SIG-M5 (cell line): ENCODE measurements around the gene CCDC30.
"Not testable (repeated sequence)": the region's sequence is repeated elsewhere in the genome, so short reads cannot be mapped to it uniquely, and the experiment has no call there.

Source experiments
- DNase-seq: peaks from one replicate; lab custom pipeline; 2025; lab: John Stamatoyannopoulos, UW

Gene CCDC30

DNA sequence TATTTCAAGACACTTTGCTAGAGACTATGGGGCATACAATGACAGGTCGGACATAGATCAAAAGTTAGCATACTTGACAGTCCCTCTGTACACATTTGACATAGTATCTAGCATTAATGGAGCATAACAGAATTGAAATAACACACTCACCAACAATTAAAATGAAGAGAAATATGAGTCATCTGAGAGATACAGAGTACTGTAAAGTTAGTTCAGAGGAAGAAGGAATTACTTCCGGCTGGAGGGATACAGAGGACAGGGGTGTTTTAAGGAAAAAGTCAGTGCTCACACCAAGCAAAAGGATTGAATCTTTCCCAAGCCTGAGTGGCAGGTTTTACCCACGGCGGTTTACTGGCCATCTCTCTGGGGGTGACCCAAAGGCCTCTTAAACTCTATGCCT, 9.7 kb upstream of the CCDC30 start:
- no peak for DNase-seq

DNA sequence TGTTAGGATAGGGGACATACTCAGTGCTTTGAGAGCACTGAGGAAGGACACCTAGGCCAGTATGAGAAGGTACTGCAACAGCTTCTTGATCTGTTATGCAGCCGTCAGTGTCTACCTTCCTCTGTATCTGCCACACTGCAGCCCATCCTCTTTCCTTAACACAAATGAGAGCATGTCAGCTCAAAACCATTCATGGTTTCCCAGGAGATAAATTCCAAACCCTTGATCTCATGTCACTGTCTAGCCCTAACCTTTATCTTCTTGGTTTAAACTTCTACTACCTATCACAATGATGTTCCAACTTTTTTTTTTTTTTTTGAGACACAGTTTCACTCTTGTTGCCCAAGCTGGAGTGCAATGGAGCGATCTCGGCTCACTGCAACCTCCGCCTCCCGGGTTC, 8.7 kb upstream of the CCDC30 start:
- no peak for DNase-seq

DNA sequence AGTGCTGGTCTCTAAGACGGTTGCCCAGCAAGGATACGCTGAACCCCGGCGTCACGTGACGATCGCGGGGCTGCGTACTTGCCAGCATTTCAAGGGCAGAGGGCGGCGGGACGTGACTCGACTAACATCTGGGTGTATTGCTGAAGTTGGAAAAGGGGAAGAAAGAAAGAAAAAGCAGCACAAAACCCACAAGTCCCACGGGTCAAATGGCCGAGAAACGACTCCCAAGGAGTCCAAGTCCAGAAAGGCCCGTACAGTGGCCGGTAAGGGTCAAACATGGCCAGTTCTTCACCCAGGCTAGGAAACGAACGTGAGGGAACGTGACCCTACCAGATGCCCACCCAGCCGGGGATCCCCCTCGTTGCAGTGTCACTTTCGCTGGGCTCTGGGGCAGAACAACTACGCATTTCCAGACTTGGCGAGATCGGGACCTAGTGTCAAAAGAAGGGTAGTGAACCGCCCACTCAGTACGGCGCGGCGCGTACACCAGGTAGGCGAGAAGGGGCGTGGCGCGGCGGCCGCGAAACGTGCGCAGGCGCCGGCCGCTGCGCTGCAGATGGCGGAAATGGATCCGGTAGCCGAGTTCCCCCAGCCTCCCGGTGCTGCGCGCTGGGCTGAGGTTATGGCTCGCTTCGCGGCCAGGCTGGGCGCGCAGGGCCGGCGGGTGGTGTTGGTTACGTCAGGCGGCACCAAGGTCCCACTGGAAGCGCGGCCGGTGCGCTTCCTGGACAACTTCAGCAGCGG, 6.9 kb upstream of the CCDC30 start, which contains the start of the genes PPCS and ZMYND12:
Gene PPCS, plus strand, starts transcription at position 534 of the 744 bp plus-strand sequence. Its CDS starts 23 bp downstream, at position 557.
Gene ZMYND12, minus strand, starts transcription at position 13 of the 744 bp plus-strand sequence. CDS start 25 bp downstream, outside the sequence.
- no peak for DNase-seq

DNA sequence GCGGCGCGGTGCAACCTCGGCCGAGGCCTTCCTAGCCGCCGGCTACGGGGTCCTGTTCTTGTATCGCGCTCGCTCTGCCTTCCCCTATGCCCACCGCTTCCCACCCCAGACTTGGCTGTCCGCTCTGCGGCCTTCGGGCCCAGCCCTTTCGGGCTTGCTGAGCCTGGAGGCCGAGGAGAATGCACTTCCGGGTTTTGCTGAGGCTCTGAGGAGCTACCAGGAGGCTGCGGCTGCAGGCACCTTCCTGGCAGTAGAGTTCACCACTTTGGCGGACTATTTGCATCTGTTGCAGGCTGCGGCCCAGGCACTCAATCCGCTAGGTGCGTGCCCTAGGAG, 6.4 kb upstream of the CCDC30 start:
- DNase-seq, result no peak

DNA sequence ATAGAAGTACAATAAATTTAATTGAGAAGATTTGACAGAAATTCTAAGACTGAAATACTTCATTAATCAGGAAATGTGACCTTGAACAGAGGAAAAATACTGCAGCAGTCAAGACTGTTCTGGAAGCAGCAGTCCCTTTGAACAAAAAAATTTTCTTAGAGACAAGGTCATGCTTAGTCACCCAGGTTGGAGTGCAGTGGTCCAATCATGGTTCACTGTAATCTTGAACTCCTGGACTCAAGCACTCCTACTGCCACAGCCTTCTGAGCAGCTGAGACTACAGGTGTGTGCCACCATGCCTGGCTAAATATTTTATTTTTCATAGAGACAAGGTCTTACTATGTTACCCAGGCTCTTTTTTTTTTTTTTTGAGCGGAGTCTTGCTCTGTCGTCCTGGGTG, 1.9 kb upstream of the CCDC30 start:
- no peak for DNase-seq

DNA sequence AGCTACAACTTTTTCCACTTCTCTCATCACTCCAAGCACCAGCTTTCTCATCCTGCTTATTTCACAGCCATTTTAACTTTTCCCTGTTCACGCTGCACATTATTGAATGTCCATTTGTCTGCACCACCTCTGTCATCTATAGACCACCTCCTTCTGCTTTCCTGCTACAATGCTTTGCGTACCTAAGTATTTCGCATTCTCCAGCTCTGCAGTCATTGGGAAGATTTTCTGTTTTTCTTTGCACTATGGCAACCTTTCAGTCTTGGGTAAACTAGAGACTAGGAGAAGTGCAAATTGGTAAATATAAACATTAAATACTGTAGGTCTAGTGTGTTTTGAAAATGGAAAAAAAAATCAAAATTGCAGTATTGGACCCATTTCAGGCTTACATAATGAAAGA, 835 bp downstream of the CCDC30 start:
- no peak for DNase-seq

GRCh38 chr1:42466030-42466429, 2.9 kb downstream of the CCDC30 start:
- no peak for DNase-seq

DNA sequence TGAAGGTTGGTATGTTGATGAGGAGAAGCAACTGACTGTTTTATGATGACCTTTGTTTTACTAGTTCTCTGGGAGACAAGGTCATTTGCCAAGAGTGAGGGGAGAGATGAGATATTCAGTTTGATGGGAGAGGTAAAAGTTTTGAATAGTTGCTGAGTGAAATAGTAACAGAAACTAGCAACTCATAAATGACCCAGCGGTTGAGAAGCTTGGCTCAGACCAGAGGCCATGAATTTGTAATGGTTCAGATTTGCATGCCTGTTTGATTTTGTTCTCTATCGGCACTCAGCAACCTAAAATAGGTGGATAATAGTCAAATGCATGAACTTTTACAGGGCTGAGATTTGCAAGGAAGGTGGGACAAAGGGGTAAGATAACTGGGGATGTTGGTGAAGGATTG, 6.6 kb downstream of the CCDC30 start:
- DNase-seq, result no peak

- DNase-seq, result no peak
Observed at GRCh38 chr1:42476605-42477004, 13.5 kb downstream of the CCDC30 start.

DNA sequence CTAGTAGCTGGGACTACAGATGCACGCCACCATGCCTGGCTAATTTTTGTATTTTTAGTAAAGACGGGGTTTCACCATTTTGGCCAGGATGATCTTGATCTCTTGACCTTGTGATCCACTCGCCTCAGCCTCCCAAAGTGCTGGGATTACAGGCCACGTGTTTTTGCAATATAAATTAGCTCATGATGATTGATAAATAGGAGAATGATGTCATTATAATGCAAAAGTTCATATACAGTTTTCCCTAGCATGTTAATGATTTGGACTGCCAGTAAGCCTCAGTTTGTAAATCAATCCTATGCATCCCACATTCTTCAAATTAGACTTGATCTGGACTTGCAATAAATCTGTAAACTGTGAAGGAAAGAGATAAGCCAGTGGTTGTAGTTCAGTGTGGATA, 14.3 kb downstream of the CCDC30 start:
- not testable (repeated sequence) for DNase-seq

DNA sequence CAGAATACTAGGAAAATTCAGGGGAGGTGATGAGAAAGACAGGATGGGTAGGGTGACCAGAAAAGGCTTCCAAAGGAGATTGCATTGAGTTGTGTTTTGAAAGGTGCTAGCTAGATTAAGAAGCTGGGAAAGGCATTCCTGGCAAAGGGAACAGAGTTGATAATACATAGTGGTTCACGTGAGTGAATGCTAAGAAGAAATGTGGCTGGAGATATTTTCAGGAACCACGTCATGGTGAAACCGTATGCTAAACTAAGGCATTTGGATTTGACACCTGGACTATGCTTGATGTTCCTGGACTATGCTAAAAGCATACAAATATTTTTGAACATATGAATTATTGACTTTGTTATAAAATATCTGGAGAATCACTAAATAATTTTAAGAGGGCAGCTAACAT, 14.7 kb downstream of the CCDC30 start:
- no peak for DNase-seq

- no peak for DNase-seq
Observed at GRCh38 chr1:42479621-42480020, 16.5 kb downstream of the CCDC30 start.

DNA sequence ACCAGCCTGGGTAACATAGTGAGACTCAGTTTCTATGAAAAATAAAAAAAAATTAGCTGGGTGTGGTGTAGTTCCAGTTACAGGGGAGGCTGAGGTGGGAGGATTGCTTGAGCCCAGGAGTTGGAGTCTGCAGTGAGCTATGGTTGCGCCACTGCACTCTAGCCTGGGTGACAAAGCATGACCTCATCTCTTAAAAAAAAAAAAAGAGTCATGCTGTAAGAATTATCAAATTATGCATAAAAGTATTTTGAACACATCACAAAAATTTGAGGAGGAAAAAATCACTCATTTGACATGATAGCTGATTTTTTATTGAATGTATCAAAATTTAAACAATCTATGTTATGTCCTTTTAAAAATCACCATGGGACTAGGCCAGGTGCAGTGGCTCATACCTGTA, 17.8 kb downstream of the CCDC30 start:
- DNase-seq, result no peak

GRCh38 chr1:42482635-42483153, 19.6 kb downstream of the CCDC30 start:
- no peak for DNase-seq

DNA sequence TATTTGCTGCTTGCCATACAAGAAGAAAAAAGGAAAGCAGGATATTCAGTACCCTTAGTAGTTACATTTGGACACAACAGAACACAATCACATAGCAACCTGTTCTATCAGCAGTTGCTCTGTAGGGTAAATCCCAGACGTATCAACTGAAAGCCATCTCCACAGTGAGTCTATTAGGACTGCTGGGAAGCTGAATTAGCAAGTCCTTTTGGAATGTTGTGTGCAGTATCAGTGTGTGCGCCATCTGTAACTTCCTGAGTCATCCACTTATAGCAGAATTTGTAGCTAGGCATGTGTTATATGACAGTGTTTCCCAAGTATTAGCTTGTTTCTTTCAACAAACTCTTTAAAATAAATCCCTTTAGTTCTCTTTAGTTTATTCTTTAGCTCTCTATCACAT, 21.3 kb downstream of the CCDC30 start:
- DNase-seq, result no peak

DNA sequence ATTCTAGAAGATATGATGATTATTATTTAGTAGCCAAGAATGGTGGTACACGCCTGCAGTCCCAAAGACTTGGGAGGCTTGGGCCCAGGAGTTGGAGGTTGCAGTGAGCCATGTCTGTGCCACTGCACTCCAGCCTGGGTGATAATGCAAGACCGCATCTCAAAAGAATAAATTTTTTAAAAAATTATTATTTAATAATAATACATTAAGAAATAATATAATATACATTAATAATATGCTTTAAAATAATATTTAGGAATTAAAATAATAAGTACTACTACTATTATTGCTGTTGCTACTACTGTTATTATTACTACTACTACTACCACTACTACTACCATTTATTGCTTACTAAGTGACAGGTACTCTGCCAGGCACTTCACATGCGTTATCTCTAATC, 27.2 kb downstream of the CCDC30 start:
- no peak for DNase-seq

DNA sequence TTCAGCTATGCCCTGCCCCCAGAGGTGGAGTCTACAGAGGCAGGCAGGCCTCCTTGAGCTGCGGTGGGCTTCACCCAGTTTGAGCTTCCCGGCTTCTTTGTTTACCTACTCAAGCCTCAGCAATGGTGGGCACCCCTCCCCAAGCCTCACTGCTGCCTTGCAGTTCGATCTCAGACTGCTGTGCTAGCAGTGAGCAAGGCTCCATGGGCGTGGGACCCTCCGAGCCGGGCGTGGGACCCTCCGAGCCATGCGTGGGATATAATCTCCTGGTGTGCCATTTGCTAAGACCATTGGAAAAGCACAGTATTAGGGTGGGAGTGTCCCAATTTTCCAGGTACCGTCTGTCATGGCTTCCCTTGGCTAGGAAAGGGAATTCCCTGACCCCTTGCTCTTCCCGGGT, 38.9 kb downstream of the CCDC30 start:
- DNase-seq, result not testable (repeated sequence)

GRCh38 chr1:42504535-42505128, 41.5 kb downstream of the CCDC30 start:
- DNase-seq, result no peak

DNA sequence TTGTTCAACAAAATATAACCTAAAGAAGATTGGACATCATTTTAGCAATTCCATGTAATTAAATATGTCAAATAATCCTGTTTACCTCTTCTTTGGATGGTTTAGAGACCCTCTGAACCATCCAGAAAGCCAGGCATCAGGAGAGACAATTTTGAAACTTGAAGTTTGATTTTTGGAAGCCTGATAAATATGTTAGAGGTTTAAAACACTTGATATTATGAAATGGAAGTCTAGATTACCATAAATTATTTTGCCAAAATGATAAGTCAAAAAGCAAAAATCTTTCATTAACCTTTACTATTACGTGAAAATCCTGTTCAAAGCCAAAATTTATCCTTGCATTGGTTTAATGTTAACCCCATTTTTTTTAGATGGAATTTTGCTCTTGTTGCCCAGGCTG, 43.5 kb downstream of the CCDC30 start:
- no peak for DNase-seq

- not testable (repeated sequence) for DNase-seq
Observed at GRCh38 chr1:42511581-42512155, 48.6 kb downstream of the CCDC30 start.

GRCh38 chr1:42518908-42519307, 55.8 kb downstream of the CCDC30 start:
- no peak for DNase-seq

DNA sequence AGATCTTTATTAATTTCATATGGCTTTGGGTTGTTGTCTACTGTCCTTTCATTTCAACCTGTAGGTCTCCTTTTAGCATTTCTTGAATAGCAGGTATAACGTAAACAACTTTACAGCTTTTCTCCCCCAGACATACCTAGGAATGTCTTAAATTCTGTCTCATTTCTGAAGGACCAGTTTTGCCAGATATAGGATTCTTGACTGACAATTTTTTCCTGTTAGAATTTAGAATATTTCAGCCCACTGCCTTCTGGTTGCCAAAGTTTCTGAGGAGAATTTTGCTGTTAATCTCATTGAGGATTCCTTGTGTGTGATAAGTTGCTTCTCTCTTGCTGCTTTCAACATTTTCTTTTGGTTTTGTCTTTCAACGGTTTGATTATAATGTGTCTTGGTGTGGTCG, 60.1 kb downstream of the CCDC30 start:
- DNase-seq, result no peak

DNA sequence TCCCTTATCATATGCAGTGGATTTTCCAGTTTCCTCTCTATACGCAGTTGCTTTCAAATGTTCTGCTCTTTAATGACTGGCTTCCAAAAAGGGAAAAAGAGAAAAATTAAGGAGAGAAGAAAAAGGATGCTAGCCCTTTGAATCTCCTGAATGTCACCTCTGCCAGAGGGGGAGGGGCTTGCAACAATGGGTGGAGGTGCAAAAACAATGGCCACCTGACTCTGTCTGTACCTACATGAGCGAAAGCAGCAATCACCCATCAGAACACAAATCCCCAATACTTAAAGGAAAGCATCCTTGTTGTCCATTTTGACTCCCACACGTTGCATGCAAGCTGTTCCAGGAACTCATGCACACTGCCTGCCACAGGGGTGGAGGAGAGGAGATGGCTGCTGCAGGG, 61.2 kb downstream of the CCDC30 start:
- no peak for DNase-seq
